Fibroblast of mammary gland (primary cell): ENCODE results near the gene GLCCI1.

Source experiments
- DNase-seq: peaks from one replicate; pipeline ENCODE4 v3.0.0-alpha.2; 2010; ENCODE audit warnings: low read depth
- H3K4me3 ChIP-seq: 2 replicates; pipeline ENCODE4 v1.5.1; 2011; ENCODE audit warnings: low read depth, mild to moderate bottlenecking, low read length, moderate library complexity; ENCODE audit not compliant: control insufficient read depth
- TF ChIP-seq, protein P1 (sequence below): conservative IDR thresholded peaks from 2 replicates; pipeline ENCODE4 v1.5.1; 2011; ENCODE audit warnings: low read depth, low read length, inconsistent platforms; ENCODE audit not compliant: control insufficient read depth, insufficient read depth

Gene GLCCI1

DNA sequence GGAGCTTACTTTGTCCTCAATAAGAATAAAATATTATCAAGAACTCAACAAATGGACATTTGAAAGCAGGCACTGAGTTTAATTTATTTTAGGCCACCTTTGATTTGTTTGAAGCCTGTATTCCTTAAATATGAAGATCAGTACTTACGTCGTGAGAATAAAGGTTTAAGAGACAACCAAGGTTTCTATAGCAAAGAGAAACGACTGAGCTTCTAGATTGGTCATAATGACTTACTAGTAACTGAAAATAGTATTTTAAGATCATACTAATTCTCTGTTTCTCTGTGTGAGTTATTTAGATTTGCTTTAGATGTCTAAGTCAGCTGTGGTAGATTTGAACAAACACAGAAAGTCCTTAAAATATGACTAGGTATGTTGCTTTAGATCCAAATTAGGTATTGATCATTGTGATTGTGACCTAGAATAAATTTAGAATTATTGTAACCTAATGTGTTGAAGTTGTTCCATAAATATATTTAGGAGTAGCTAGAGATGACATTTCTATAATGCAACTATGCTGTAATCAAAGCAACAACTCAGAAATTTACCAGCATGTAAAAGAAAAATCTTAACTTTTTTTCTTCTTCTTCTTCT is 2.4 kb upstream of the GLCCI1 start:
- H3K4me3 ChIP-seq, result no peak overlapping the region
- no peak for DNase-seq
- TF ChIP-seq, protein P1, sequence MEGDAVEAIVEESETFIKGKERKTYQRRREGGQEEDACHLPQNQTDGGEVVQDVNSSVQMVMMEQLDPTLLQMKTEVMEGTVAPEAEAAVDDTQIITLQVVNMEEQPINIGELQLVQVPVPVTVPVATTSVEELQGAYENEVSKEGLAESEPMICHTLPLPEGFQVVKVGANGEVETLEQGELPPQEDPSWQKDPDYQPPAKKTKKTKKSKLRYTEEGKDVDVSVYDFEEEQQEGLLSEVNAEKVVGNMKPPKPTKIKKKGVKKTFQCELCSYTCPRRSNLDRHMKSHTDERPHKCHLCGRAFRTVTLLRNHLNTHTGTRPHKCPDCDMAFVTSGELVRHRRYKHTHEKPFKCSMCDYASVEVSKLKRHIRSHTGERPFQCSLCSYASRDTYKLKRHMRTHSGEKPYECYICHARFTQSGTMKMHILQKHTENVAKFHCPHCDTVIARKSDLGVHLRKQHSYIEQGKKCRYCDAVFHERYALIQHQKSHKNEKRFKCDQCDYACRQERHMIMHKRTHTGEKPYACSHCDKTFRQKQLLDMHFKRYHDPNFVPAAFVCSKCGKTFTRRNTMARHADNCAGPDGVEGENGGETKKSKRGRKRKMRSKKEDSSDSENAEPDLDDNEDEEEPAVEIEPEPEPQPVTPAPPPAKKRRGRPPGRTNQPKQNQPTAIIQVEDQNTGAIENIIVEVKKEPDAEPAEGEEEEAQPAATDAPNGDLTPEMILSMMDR, result no peak

DNA sequence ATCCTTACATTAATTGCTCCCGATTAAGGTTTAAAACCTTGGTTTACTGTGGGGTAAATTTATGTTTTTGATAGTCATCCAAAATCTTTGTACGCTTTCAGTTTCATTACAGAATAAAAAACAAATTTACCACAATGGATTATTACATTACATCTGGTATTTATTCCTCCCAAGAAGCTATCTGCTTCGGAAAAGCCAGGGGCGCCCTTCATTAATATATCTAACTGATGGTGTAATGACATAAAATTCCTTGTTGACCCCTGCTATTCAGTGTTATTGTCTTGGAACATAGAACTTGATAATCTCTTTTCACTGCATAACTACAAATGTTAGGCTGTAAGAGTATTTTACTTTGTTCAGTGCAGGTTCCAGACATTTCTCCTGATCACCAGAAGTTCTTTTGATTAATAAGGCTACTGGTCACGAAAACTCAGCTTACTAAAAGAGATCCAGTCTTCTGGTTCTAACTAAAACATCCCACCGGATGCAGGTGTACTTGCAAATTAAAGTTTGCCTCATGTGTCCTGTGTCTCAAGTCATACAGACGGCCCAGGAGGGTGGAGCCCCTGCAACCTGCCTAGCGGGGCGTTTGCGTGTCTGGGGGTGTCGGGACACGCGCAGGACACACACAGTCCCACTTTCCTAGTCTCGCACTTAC is 581 bp upstream of the GLCCI1 start:
- peak overlapping the region; percentile 85 for H3K4me3 ChIP-seq
- TF ChIP-seq, protein P1, result no peak
- DNase-seq, result no peak

DNA sequence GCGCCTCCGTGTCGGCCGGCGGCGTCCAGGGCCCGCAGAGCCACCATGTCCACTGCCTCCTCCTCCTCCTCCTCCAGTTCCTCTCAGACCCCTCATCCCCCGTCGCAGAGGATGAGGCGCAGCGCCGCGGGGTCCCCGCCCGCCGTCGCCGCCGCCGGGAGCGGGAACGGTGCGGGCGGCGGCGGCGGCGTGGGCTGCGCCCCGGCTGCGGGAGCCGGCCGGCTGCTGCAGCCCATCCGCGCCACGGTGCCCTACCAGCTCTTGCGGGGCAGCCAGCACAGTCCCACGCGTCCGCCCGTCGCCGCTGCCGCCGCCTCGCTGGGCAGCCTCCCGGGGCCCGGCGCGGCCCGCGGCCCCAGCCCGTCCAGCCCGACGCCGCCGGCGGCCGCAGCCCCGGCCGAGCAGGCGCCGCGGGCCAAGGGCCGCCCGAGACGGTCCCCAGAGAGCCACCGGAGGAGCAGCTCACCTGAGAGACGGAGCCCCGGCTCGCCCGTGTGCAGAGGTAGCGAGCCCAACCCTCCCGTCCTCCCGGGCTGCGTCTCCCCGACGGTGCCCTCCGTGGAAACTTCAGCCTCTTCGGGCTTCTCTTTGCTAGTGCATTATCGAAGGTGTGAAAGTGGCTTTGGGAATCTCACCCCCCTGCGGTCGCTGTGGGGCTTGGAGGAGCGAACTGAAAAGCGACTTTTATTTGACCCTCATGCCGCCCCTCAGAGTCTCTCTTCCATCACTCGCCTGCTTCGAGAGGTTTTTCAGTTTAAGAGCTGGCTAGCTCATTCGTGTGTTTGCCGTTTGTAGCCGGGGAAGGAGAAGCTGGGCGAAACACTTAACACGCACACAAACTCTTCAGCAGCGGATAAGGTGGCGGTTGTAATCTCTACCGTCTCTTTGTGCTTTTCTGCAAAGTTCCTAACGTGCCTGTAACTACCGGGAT is 975 bp downstream of the GLCCI1 start:
- DNase-seq, result no peak
- peak overlapping the region; percentile 85 for H3K4me3 ChIP-seq
- TF ChIP-seq, protein P1, result no peak

DNA sequence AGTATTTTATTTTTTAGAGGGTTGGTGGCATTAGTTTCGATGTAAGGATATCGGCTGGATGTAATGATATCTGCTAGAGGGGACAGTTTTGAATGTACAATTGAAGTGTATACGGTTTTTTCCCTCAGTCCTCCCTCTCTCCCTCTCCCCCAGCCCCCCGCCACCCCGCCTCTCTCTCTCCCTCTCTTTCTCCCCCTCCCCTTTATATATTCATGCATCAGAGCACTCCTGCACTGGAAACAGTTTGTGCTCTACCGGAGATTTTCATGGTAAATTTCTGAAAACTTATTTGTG is 1.6 kb downstream of the GLCCI1 start:
- DNase-seq, result no peak
- TF ChIP-seq, protein P1, result no peak
- H3K4me3 ChIP-seq, result peak overlapping the region; percentile 85

DNA sequence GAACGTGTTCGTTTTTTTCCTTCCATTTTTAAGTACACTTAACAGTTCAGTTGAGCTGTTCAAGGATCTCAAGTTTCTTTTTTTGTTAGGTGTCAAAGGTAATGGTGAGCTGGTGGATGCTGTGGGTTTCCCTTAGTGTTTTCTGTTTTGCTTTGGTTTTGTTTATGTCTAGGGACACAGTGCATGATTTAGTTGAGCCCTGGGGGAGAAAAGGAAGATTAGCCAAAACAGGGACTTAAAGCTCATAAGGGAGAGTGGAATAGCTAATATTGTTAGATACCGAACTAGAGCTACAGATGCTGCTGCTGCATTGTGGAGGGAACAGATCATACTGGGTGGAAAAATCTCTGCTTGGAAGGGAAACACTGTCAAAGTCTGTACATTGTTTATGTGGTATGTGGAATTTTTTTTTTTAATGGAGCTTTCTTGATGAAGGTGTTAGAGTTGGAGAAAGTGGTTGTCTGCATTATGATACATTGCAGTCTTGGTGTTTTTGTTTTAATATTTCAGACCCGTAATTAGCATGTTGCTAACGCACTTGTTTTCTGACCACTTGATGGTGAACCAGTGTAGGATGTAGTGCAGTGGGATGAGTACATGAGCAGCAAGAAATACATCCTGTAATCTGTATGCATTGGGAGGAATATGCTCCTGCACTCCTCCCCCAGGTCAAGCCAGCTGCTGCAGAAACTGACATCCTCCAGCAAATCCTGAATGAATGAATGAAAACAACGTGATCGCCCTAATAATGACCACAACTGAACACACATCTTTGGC is 2.1 kb downstream of the GLCCI1 start:
- TF ChIP-seq, protein P1, result no peak
- peak overlapping the region; percentile 85 for H3K4me3 ChIP-seq
- DNase-seq, result no peak

DNA sequence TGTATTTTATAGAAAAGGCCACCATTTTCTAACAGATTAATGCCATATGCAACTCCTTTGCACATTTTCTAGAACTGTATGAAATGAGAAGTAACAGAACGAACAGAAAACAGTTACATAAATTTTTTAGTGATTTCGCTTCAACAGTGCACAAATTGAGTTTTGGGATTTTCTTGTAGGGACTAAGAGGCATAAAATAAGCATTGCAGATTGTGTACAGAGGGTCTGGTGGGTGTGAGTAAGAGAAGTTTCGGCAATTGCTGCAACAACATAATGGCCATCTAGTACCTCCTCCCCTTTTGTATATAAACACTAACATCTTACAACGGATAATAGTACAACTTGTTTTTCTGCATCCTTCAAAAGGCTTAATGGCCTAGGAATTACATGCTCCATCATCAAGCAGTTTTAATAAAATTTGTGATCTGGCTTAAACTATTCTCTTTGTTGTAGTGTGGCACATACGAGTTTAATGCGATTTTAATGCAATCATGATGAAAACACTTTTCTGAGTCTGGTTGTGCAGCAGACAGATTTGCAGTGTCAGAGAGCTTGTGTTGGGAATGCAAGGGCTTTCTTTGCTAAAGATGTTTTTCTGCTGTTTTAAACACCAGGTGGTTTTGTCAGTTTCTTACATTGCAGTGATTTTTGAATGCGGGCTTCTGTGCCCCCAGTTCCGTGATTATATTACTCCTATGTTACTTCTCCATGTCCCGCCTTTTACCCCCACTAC is 2.9 kb downstream of the GLCCI1 start:
- H3K4me3 ChIP-seq, result no peak overlapping the region
- DNase-seq, result no peak
- TF ChIP-seq, protein P1, result no peak
